Esophagus muscularis mucosa (tissue), 4 donors: ENCODE results near the gene RPS14. TPM values are rescaled to one million over a fixed set of nuclear protein-coding genes. Genes with fewer than 3 reads are reported as not detected.

ENCODE experiments used
- DNase-seq: peaks from one replicate; pipeline ENCODE4 v3.0.0-alpha.2; 2017; ENCODE audit errors: extremely low spot score
- H3K27ac ChIP-seq, 4 donors: fragments of 200-600 bp; sonication (generic); replicated peaks in 1 of 4; 1 replicate in 3 of 4; 2 replicates in 1 of 4; pipeline ENCODE4 v1.5.1; 2016 to 2019; ENCODE audit warnings: mild to moderate bottlenecking in 1 of 4
- H3K27me3 ChIP-seq, 4 donors: fragments of 200-600 bp; sonication (generic); one replicate each; pipeline versions ENCODE4 v1.5.1 to v1.6.0; 2016 to 2019
- H3K36me3 ChIP-seq, 4 donors: fragments of 200-600 bp; sonication (generic); one replicate each; pipeline ENCODE4 v1.5.1; 2016 to 2019
- H3K4me1 ChIP-seq, 4 donors: fragments of 200-600 bp; sonication (generic); one replicate each; pipeline ENCODE4 v1.5.1; 2016 to 2019
- H3K4me3 ChIP-seq, 4 donors: fragments of 200-600 bp; sonication (generic); 1 replicate in 2 of 4; 2 replicates in 2 of 4; pipeline ENCODE4 v1.5.1; 2016 to 2019; ENCODE audit warnings: mild to moderate bottlenecking in 4 of 4, moderate library complexity in 1 of 4
- H3K9me3 ChIP-seq, 4 donors: fragments of 200-600 bp; sonication (generic); 1 replicate in 3 of 4; 2 replicates in 1 of 4; pipeline ENCODE4 v1.5.1; 2016 to 2019
- CTCF ChIP-seq, 3 experiments: fragments of 200-600 bp in 2 of 3; fragments of 450-650 bp in 1 of 3; sonication (generic) in 2 of 3; IDR thresholded peaks; one replicate each; pipeline ENCODE4 v1.5.1; 2017 to 2019; ENCODE audit warnings: antibody characterized with exemption in 3 of 3, mild to moderate bottlenecking in 2 of 3, moderate library complexity in 1 of 3
- EP300 ChIP-seq: sonication (generic); formaldehyde crosslinking; IDR thresholded peaks from one replicate; pipeline ENCODE4 v1.6.1; 2017; ENCODE audit warnings: antibody characterized with exemption
- POLR2A ChIP-seq: fragments of 450-650 bp; IDR thresholded peaks from one replicate; pipeline ENCODE4 v1.6.1; 2017; ENCODE audit warnings: antibody characterized with exemption, moderate library complexity, mild to moderate bottlenecking, low read depth
- POLR2AphosphoS5 ChIP-seq, 2 donors: sonication (generic); formaldehyde crosslinking; IDR thresholded peaks; one replicate each; pipeline ENCODE4 v1.6.1; 2017; ENCODE audit warnings: antibody characterized with exemption in 2 of 2
- WGBS: methylation state at CpG from one replicate; pipeline ENCODE4 v1.1.5; 2018; 5-methylcytosine and 5-hydroxymethylcytosine counted together
- intact Hi-C: fragments of 100-400 bp; cut with DNase I; formaldehyde crosslinking; loops from one replicate; pipeline ENCODE4 v1.15.1; 2023
- total RNA-seq, 4 donors: library from RNA; depleted of rRNA; stranded (reverse); fragments of >200 nt; gene quantifications; one replicate each; pipeline versions ENCODE4 v1.1.0 to v1.2.1, GENCODE V29; 2016

The RPS14 gene
- total RNA-seq, 4 donors from 2014 or later, result 1,492 to 3,727 (median 2,626) TPM

GRCh38 chr5:150436141-150436680, 13.3 kb downstream of the RPS14 start:
- DNase-seq, result peak; percentile 98
- Histone ChIP-seq H3K4me3 (no peak overlapping the region), H3K9me3 (no peaks in the 10 kb centered on the region), H3K36me3 (peaks cover 0 to 7% (median 0%) of the 10 kb centered on the region in 4 donors), H3K4me1 (peaks cover 2 to 8% (median 7%) of the 10 kb centered on the region in 4 donors), H3K27ac (no peak overlapping the region), H3K27me3 (no peaks in the 10 kb centered on the region)
- intact Hi-C loops, result loop anchor here (5.0 kb wide), 1 partner anchor 274 kb away; no protein-coding TSS in a partner anchor
- 44% methylated on average over 3 of the region's 13 CpGs for WGBS
- TF ChIP-seq EP300 (no peak), POLR2A (no peak), CTCF (IDR thresholded peaks at IDR 0.05) (peak; percentile 80 to 88 (median 82)), POLR2AphosphoS5 (IDR thresholded peaks at IDR 0.05) (peak in 1 of 2 donors; percentile 50)

GRCh38 chr5:150434464-150434863, 15.1 kb downstream of the RPS14 start:
- no peak for TF ChIP-seq POLR2AphosphoS5 (IDR thresholded peaks at IDR 0.05)
- no peak for TF ChIP-seq POLR2A
- no peak for TF ChIP-seq EP300
- TF ChIP-seq CTCF (IDR thresholded peaks at IDR 0.05), result no peak
- peaks cover 2 to 8% (median 7%) of the 10 kb centered on the region in 4 donors for H3K4me1 ChIP-seq
- H3K4me3 ChIP-seq, result no peak overlapping the region
- H3K36me3 ChIP-seq, result no peaks in the 10 kb centered on the region
- 24% methylated on average over 5 of the region's 6 CpGs for WGBS
- intact Hi-C loops, result no loop called here
- H3K27me3 ChIP-seq, result no peaks in the 10 kb centered on the region
- no peak overlapping the region for H3K27ac ChIP-seq
- DNase-seq, result no peak
- H3K9me3 ChIP-seq, result no peaks in the 10 kb centered on the region

DNA sequence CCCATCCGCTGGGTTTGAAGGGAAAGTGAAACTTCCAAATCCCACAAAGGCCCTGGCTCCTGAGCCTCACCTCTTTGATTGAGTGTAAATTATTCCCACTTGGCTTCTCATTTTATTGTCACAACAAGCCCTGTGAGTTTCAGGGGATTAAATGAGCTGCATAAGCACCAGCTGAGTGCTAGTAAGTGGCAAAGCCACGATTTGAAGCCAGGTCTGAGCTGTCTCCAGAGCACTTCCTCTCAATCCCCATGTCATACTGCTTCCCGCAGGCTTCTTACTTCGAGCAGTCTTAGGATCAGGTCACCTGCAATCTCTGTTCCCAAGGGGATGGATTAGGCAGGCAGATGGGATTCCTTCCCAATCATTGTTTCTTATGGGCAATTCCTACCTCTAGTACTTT, 18.0 kb downstream of the RPS14 start:
- WGBS, result 70% methylated on average over 4 of the region's 4 CpGs
- no peak overlapping the region for H3K4me3 ChIP-seq
- H3K36me3 ChIP-seq, result no peaks in the 10 kb centered on the region
- no peak for TF ChIP-seq POLR2A
- no peak for TF ChIP-seq EP300
- TF ChIP-seq CTCF (IDR thresholded peaks at IDR 0.05), result no peak
- H3K27me3 ChIP-seq, result no peaks in the 10 kb centered on the region
- H3K9me3 ChIP-seq, result no peaks in the 10 kb centered on the region
- peaks cover 11 to 18% (median 14%) of the 10 kb centered on the region in 4 donors for H3K4me1 ChIP-seq
- peak overlapping the region in 1 of 4 donors; percentile 18 for H3K27ac ChIP-seq
- no peak for DNase-seq
- intact Hi-C loops, result no loop called here

- Histone ChIP-seq H3K4me1 (peaks cover 9 to 12% (median 11%) of the 10 kb centered on the region in 4 donors), H3K36me3 (no peaks in the 10 kb centered on the region), H3K27ac (no peak overlapping the region), H3K9me3 (no peaks in the 10 kb centered on the region), H3K27me3 (no peaks in the 10 kb centered on the region), H3K4me3 (no peak overlapping the region)
- WGBS, result 92% methylated on average over 18 of the region's 18 CpGs
- DNase-seq, result no peak
- intact Hi-C loops, result no loop called here
- TF ChIP-seq POLR2AphosphoS5 (IDR thresholded peaks at IDR 0.05) (no peak), POLR2A (no peak), CTCF (IDR thresholded peaks at IDR 0.05) (no peak), EP300 (no peak)
Observed at GRCh38 chr5:150431048-150431447, 18.5 kb downstream of the RPS14 start.

DNA sequence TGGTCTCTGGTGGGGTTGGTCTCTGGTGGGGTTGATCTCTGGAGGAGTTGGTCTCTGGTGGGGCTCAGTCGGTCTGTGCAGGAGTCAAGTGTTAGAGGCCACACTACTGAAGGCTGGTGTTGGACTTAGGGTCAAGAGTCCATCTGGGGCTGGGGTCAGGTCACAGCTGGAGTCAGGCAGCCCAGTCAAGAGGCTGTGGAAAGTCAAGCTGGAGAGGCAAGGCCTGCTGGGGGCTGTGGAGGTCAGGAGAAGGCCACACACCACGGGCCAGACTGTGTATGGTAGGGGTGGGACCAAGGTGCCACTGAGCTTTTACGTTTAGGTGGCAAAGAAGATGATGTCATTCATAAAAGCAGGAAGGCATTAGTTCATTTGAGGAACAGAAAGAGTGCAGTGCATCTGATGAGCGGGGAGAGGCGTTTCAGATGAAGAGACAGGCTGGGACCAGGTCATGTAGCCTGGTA, 20.1 kb downstream of the RPS14 start:
- peaks cover 6 to 9% (median 8%) of the 10 kb centered on the region in 4 donors for H3K4me1 ChIP-seq
- H3K4me3 ChIP-seq, result no peak overlapping the region
- DNase-seq, result no peak
- no peak overlapping the region for H3K27ac ChIP-seq
- 75% methylated on average over 5 of the region's 5 CpGs for WGBS
- no peaks in the 10 kb centered on the region for H3K9me3 ChIP-seq
- intact Hi-C loops, result no loop called here
- TF ChIP-seq CTCF (IDR thresholded peaks at IDR 0.05), result no peak
- TF ChIP-seq POLR2AphosphoS5 (IDR thresholded peaks at IDR 0.05), result no peak
- TF ChIP-seq EP300, result no peak
- no peak for TF ChIP-seq POLR2A
- no peaks in the 10 kb centered on the region for H3K36me3 ChIP-seq
- no peaks in the 10 kb centered on the region for H3K27me3 ChIP-seq
